K562 (cell line): ENCODE measurements around the gene CROT. TPM values are rescaled to one million over a fixed set of nuclear protein-coding genes. Genes with fewer than 3 reads are reported as not detected.

Source experiments
- ATAC-seq: fragments of 200-7000 bp; cut with Tn5 transposase; 3 replicates; pipeline ENCODE4 v1.9.1; 2020; ENCODE audit warnings: moderate library complexity
- BruUV-seq: library from RNA; stranded (reverse); fragments of 400-500 nt; replicated peaks from 2 replicates; lab custom pipeline; 2021; lab: Mats Ljungman, UMichigan
- CTCF ChIA-PET: fragments of 300-600 bp; formaldehyde crosslinking; extraction: SDS; loops from one replicate; lab custom pipeline; 2021; ENCODE audit warnings: low intra/inter-chr PET ratio; lab: Yijun Ruan, JAX
- POLR2A ChIA-PET: fragments of 300-600, 350-650 bp; sonication (Branson Sonifier 250); formaldehyde crosslinking; extraction: SDS; loops from one replicate; lab custom pipeline; 2021; ENCODE audit warnings: antibody characterized with exemption, inconsistent platforms; lab: Yijun Ruan, JAX
- DNase-seq, 4 experiments: peaks; one replicate each; pipeline versions ENCODE4 v3.0.0 to v3.0.0-alpha.2; 2011 to 2018; ENCODE audit warnings: low spot score in 3 of 4, mixed read lengths in 3 of 4; ENCODE audit errors: extremely low read depth in 1 of 4
- FAIRE-seq: peaks from 2 replicates; lab custom pipeline; 2011; peaks lifted over from hg19 to GRCh38; lab: Jason Lieb, UNC
- H2AFZ ChIP-seq: 2 replicates; pipeline ENCODE4 v1.6.0; 2011; ENCODE audit warnings: low read depth, low read length, control low read depth, inconsistent platforms
- H3K27ac ChIP-seq: fragments of 200-600 bp; 3 replicates; pipeline ENCODE4 v1.8.0; 2011; ENCODE audit warnings: low read depth, mild to moderate bottlenecking, control low read depth, inconsistent platforms, low read length, moderate library complexity, mixed read lengths; ENCODE audit errors: extremely low read depth
- H3K27me3 ChIP-seq, 2 experiments: fragments of 300-600 bp in 1 of 2; 2 replicates in 1 of 2; 3 replicates in 1 of 2; pipeline versions ENCODE4 v1.6.0 to v1.8.0; 2011; ENCODE audit warnings: inconsistent platforms in 2 of 2, low read length in 2 of 2, mild to moderate bottlenecking in 1 of 2, mixed read lengths in 1 of 2, moderate library complexity in 1 of 2; ENCODE audit not compliant: control insufficient read depth in 2 of 2, insufficient read depth in 2 of 2
- H3K36me3 ChIP-seq: fragments of 300-600 bp; 3 replicates; pipeline ENCODE4 v1.8.0; 2011; ENCODE audit warnings: mild to moderate bottlenecking, low read length, inconsistent platforms; ENCODE audit not compliant: control insufficient read depth, insufficient read depth
- H3K4me1 ChIP-seq, 2 experiments: fragments of 200-600 bp in 1 of 2; replicated peaks in 1 of 2; 2 replicates in 1 of 2; 3 replicates in 1 of 2; pipeline versions ENCODE4 v1.5.1 to v1.8.0; 2011; ENCODE audit warnings: inconsistent platforms in 2 of 2, low read length in 2 of 2, mild to moderate bottlenecking in 1 of 2, mixed read lengths in 1 of 2, moderate library complexity in 1 of 2; ENCODE audit not compliant: control insufficient read depth in 2 of 2, insufficient read depth in 2 of 2
- H3K4me2 ChIP-seq: 2 replicates; pipeline ENCODE4 v1.6.1; 2011; ENCODE audit warnings: low read length, control low read depth, inconsistent platforms, mixed read lengths; ENCODE audit not compliant: insufficient read depth
- H3K4me3 ChIP-seq: fragments of 200-600 bp; sonication (generic), shearing (Covaris generic); 2 replicates; pipeline ENCODE4 v1.5.1; 2016; ENCODE audit warnings: control low read depth, inconsistent platforms
- H3K79me2 ChIP-seq: fragments of 200-600 bp; 3 replicates; pipeline ENCODE4 v1.8.0; 2011; ENCODE audit warnings: low read length, inconsistent platforms; ENCODE audit not compliant: control insufficient read depth, insufficient read depth
- H3K9ac ChIP-seq, 2 experiments: 2 replicates each; pipeline versions ENCODE4 v1.6.0 to v1.6.1; 2011; ENCODE audit warnings: low read depth in 2 of 2, low read length in 2 of 2, control low read depth in 1 of 2, inconsistent platforms in 1 of 2, mild to moderate bottlenecking in 1 of 2, mixed read lengths in 1 of 2; ENCODE audit not compliant: insufficient read depth in 1 of 2
- H3K9me1 ChIP-seq: one replicate; pipeline ENCODE4 v1.6.0; 2011; ENCODE audit warnings: inconsistent platforms, mild to moderate bottlenecking, low read length, moderate library complexity; ENCODE audit not compliant: control insufficient read depth, insufficient read depth
- H3K9me3 ChIP-seq: replicated peaks from 2 replicates; pipeline ENCODE4 v1.5.1; 2011; ENCODE audit warnings: low read depth, low read length, inconsistent platforms; ENCODE audit not compliant: control insufficient read depth, insufficient read depth
- H4K20me1 ChIP-seq: replicated peaks from 2 replicates; pipeline ENCODE4 v1.6.1; 2011; ENCODE audit warnings: low read length, inconsistent platforms, mixed read lengths; ENCODE audit not compliant: control insufficient read depth, insufficient read depth
- ASH1L ChIP-seq: fragments of 450-650 bp; IDR thresholded peaks from 2 replicates; pipeline ENCODE4 v1.6.1; 2018; ENCODE audit warnings: borderline replicate concordance, mild to moderate bottlenecking, low read depth; ENCODE audit not compliant: partially characterized antibody
- CHCHD3 ChIP-seq: fragments of 250-450 bp; sonication (Bioruptor Pico); IDR thresholded peaks from 2 replicates; pipeline ENCODE4 v2.1.2; 2022; ENCODE audit warnings: mild to moderate bottlenecking
- MYC ChIP-seq, 2 experiments: fragments of 250-450 bp in 1 of 2; sonication (Bioruptor Pico) in 1 of 2; IDR thresholded peaks; 2 replicates each; pipeline versions ENCODE4 v1.5.1 to v1.6.1; 2012 to 2021; ENCODE audit warnings: low read depth in 2 of 2, borderline replicate concordance in 1 of 2, improper control_type of control experiment in 1 of 2, low read length in 1 of 2, mild to moderate bottlenecking in 1 of 2, moderate library complexity in 1 of 2
- NFE2L1 ChIP-seq: fragments of 450-650 bp; IDR thresholded peaks from 2 replicates; pipeline ENCODE4 v1.6.1; 2016; ENCODE audit warnings: missing genetic modification characterization, low read depth, mild to moderate bottlenecking, missing compliant biosample characterization, moderate library complexity, borderline replicate concordance
- NFXL1 ChIP-seq: fragments of 450-650 bp; formaldehyde crosslinking; IDR thresholded peaks from 2 replicates; pipeline ENCODE4 v1.4.0; 2021; ENCODE audit warnings: mild to moderate bottlenecking
- NFYB ChIP-seq: IDR thresholded peaks from 2 replicates; pipeline ENCODE4 v1.6.1; 2011; ENCODE audit warnings: mild to moderate bottlenecking, moderate library complexity; ENCODE audit not compliant: insufficient read length; ENCODE audit errors: extremely low read depth
- NR4A1 ChIP-seq, 2 experiments: fragments of 250-450 bp in 1 of 2; fragments of 450-650 bp in 1 of 2; sonication (Bioruptor Pico) in 1 of 2; IDR thresholded peaks; 2 replicates each; pipeline versions ENCODE4 v1.4.0 to v1.6.1; 2016 to 2020; ENCODE audit warnings: mild to moderate bottlenecking in 2 of 2, missing compliant biosample characterization in 1 of 2, missing genetic modification characterization in 1 of 2, moderate library complexity in 1 of 2
- POLR2AphosphoS5 ChIP-seq: IDR thresholded peaks from 2 replicates; pipeline ENCODE4 v1.6.1; 2011; ENCODE audit warnings: mild to moderate bottlenecking, low read depth, low read length, moderate library complexity; ENCODE audit not compliant: control insufficient read depth, insufficient read depth
- SIN3A ChIP-seq, 2 experiments: fragments of 150-350 bp in 1 of 2; IDR thresholded peaks; 2 replicates each; pipeline ENCODE4 v1.6.1; 2011 to 2016; ENCODE audit warnings: borderline replicate concordance in 2 of 2, low read depth in 2 of 2, low read length in 2 of 2, mild to moderate bottlenecking in 2 of 2, moderate library complexity in 2 of 2; ENCODE audit not compliant: control insufficient read depth in 1 of 2
- SRSF1 ChIP-seq: fragments of 200-400 bp; formaldehyde crosslinking; IDR thresholded peaks from 2 replicates; pipeline ENCODE4 v1.6.1; 2017; ENCODE audit warnings: mild to moderate bottlenecking, low read depth, low read length, moderate library complexity
- TAF1 ChIP-seq: IDR thresholded peaks from 2 replicates; pipeline ENCODE4 v1.6.1; 2011; ENCODE audit warnings: mild to moderate bottlenecking, low read length, moderate library complexity; ENCODE audit not compliant: insufficient read depth, control insufficient read depth, severe bottlenecking; ENCODE audit errors: extremely low read depth
- TCF3 ChIP-seq: sonication (generic); formaldehyde crosslinking; IDR thresholded peaks from 2 replicates; pipeline ENCODE4 v1.4.0; 2020; ENCODE audit warnings: mild to moderate bottlenecking, missing genetic modification reagents
- THRAP3 ChIP-seq: fragments of 450-650 bp; IDR thresholded peaks from 2 replicates; pipeline ENCODE4 v1.6.1; 2016; ENCODE audit warnings: mild to moderate bottlenecking, inconsistent platforms, borderline replicate concordance
- ZC3H8 ChIP-seq: fragments of 450-650 bp; IDR thresholded peaks from 2 replicates; pipeline ENCODE4 v1.6.1; 2017
- ZNF175 ChIP-seq: fragments of 200-800 bp; sonication (Bioruptor generic); IDR thresholded peaks from 2 replicates; pipeline ENCODE4 v1.6.1; 2016; ENCODE audit warnings: low read depth, mild to moderate bottlenecking, missing genetic modification characterization, missing compliant biosample characterization
- ZNF24 ChIP-seq: fragments of 450-650 bp; IDR thresholded peaks from 2 replicates; pipeline ENCODE4 v1.6.1; 2016
- ZNF384 ChIP-seq: IDR thresholded peaks from 2 replicates; pipeline ENCODE4 v1.6.1; 2012; ENCODE audit warnings: low read depth, low read length, improper control_type of control experiment
- WGBS: fragments of 100-300 bp; shearing (Covaris generic); methylation state at CpG from one replicate; pipeline ENCODE4 v1.1.6; 2016; ENCODE audit warnings: low coverage, mixed read lengths; ENCODE audit not compliant: insufficient coverage; ENCODE audit errors: missing lambda C conversion rate; 5-methylcytosine and 5-hydroxymethylcytosine counted together
- in situ Hi-C: fragments of 300-500 bp; cut with MboI; formaldehyde crosslinking; loops from 4 replicates; pipeline ENCODE4 v1.15.0; 2018; ENCODE audit warnings: inconsistent platforms, mixed read lengths
- intact Hi-C: fragments of 100-400 bp; cut with micrococcal nuclease; formaldehyde crosslinking; loops from 2 replicates; pipeline ENCODE4 v1.14.2; 2022
- polyA plus RNA-seq, 8 experiments: library from polyadenylated mRNA; depleted of rRNA in 4 of 8; stranded (reverse) in 5 of 8; unstranded in 3 of 8; fragments of >200 nt; fragmentation: Nextera tagmentation in 2 of 8; fragmentation: Illumina TruSeq in 1 of 8; extraction: Ambion mirVana in 2 of 8; extraction: Trizol in 1 of 8; gene quantifications; 2 replicates each; pipeline versions ENCODE4 v1.2.1 to v1.2.3, GENCODE V29; 2011 to 2014; ENCODE audit warnings: inconsistent platforms in 1 of 8, missing spikeins in 1 of 8
- total RNA-seq, 7 experiments: library from RNA; depleted of rRNA in 6 of 7; stranded (reverse); fragments of >200 nt in 6 of 7; fragmentation: Illumina TruSeq in 2 of 7; extraction: Trizol in 2 of 7; gene quantifications; 2 replicates each; pipeline versions ENCODE4 v1.2.1 to v1.2.3, GENCODE V29; 2011 to 2021; ENCODE audit warnings: low replicate concordance in 1 of 7
- TF ChIP-seq, protein P1 (sequence below): fragments of 450-650 bp; IDR thresholded peaks from 2 replicates; pipeline ENCODE4 v1.7.0; 2016; ENCODE audit warnings: borderline replicate concordance
- TF ChIP-seq, protein P2 (sequence below): sonication (generic); formaldehyde crosslinking; IDR thresholded peaks from 2 replicates; pipeline ENCODE4 v1.8.0; 2022; ENCODE audit warnings: mild to moderate bottlenecking, missing genetic modification reagents

Gene CROT
- total and polyA plus RNA-seq, 9 of the 15 experiments (the other 6 are each of a cell fraction or from before 2014, with no cell fraction given), result 2.5 to 8.1 (median 5.1) TPM

DNA sequence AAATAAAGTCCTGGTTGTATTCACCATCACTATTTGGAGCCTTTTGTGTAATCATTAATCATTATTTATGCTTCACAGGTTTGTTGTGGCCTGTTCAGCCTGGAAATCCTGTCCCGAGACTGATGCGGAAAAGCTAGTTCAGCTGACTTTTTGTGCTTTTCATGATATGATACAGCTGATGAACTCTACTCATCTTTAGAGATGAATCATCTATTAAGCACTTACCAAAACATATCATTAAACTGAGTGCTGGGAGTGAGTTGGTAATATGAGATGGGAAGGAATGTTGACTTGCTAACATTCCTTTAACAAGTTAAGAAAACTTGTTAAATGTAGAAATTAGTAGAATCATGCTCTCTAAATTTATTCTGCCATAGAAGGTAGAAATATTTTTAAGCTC, 53.0 kb downstream of the CROT start:
- no peaks in the 10 kb centered on the region; a peak in 1 of 5 replicates for H3K4me1 ChIP-seq
- H2AFZ ChIP-seq, result no peak overlapping the region
- intact Hi-C loops (no loop called here), in situ Hi-C loops (no loop called here)
- no peaks in the 10 kb centered on the region for H3K27me3 ChIP-seq
- WGBS, result 86% methylated on average over 2 of the region's 2 CpGs
- H3K36me3 ChIP-seq, result peaks cover 2% of the 10 kb centered on the region; the same call in 1 of the 3 replicates
- no peak overlapping the region for H3K27ac ChIP-seq
- H3K9me3 ChIP-seq, result no peaks in the 10 kb centered on the region
- no peak for FAIRE-seq
- no peak overlapping the region for H3K4me2 ChIP-seq
- ChIA-PET POLR2A (interaction anchor here (0.6 to 1.5 kb wide), 2 partner anchors 12 to 19 kb away, joined by 3 read pairs; no protein-coding TSS in a partner anchor), CTCF (no interaction called here)
- BruUV-seq, result no TSS peak
- no peak overlapping the region for H3K4me3 ChIP-seq
- H4K20me1 ChIP-seq, result no peaks in the 10 kb centered on the region
- H3K9me1 ChIP-seq, result no peaks in the 10 kb centered on the region
- H3K9ac ChIP-seq, result no peak overlapping the region
- no peaks in the 10 kb centered on the region for H3K79me2 ChIP-seq
- DNase-seq, result no peak
- ATAC-seq, result no peak
- TF ChIP-seq ZC3H8 (no peak), POLR2AphosphoS5 (no peak), ZNF384 (no peak), MYC (IDR thresholded peaks at IDR 0.05; ENCODE audit: low read depth, low read length) (no peak), MYC (CRISPR knock-in tag; IDR thresholded peaks at IDR 0.05; ENCODE audit: borderline replicate concordance, low read depth) (no peak), SRSF1 (no peak), NFE2L1 (tag) (no peak), ASH1L (no peak), TAF1 (no peak), NR4A1 (CRISPR knock-in tag; IDR thresholded peaks at IDR 0.05) (no peak), NR4A1 (tag; IDR thresholded peaks at IDR 0.05) (no peak), CHCHD3 (CRISPR knock-in tag) (no peak), NFYB (no peak), THRAP3 (no peak), NFXL1 (CRISPR knock-in tag) (no peak), ZNF175 (no peak), ZNF24 (no peak), SIN3A (IDR thresholded peaks at IDR 0.05; ENCODE audit: borderline replicate concordance in 2 of 2, control insufficient read depth in 1 of 2, low read depth in 2 of 2, low read length in 2 of 2) (no peak), TCF3 (no peak)
- TF ChIP-seq, protein P1, sequence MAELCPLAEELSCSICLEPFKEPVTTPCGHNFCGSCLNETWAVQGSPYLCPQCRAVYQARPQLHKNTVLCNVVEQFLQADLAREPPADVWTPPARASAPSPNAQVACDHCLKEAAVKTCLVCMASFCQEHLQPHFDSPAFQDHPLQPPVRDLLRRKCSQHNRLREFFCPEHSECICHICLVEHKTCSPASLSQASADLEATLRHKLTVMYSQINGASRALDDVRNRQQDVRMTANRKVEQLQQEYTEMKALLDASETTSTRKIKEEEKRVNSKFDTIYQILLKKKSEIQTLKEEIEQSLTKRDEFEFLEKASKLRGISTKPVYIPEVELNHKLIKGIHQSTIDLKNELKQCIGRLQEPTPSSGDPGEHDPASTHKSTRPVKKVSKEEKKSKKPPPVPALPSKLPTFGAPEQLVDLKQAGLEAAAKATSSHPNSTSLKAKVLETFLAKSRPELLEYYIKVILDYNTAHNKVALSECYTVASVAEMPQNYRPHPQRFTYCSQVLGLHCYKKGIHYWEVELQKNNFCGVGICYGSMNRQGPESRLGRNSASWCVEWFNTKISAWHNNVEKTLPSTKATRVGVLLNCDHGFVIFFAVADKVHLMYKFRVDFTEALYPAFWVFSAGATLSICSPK, result no peak
- TF ChIP-seq, protein P2, sequence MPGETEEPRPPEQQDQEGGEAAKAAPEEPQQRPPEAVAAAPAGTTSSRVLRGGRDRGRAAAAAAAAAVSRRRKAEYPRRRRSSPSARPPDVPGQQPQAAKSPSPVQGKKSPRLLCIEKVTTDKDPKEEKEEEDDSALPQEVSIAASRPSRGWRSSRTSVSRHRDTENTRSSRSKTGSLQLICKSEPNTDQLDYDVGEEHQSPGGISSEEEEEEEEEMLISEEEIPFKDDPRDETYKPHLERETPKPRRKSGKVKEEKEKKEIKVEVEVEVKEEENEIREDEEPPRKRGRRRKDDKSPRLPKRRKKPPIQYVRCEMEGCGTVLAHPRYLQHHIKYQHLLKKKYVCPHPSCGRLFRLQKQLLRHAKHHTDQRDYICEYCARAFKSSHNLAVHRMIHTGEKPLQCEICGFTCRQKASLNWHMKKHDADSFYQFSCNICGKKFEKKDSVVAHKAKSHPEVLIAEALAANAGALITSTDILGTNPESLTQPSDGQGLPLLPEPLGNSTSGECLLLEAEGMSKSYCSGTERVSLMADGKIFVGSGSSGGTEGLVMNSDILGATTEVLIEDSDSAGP (CRISPR knock-in tag), result no peak
